ENCODE data around the gene GRIK4.

GRCh38 chr11:120632579-120632978, 121.0 kb downstream of the GRIK4 start:
- no peak for TF ChIP-seq CTCF (IDR thresholded peaks at IDR 0.05)
- TF ChIP-seq POLR2A (IDR thresholded peaks at IDR 0.05) = no peak
- TF ChIP-seq POLR2AphosphoS5 (IDR thresholded peaks at IDR 0.05) = no peak
